HG03066 (cell line): ENCODE data around the gene RNPEPL1.

Experiments used
- ATAC-seq: cut with Tn5 transposase; IDR thresholded peaks from one replicate; pipeline ENCODE4 v1.9.1; 2021; ENCODE audit warnings: low read depth; ENCODE audit not compliant: unreplicated experiment

RNPEPL1 gene

GRCh38 chr2:240563951-240564560 lies 4.2 kb upstream of the RNPEPL1 start:
- no peak for ATAC-seq

GRCh38 chr2:240564561-240565332 lies 3.5 kb upstream of the RNPEPL1 start:
- no peak for ATAC-seq

- peak; percentile 35 for ATAC-seq
Measured at GRCh38 chr2:240565333-240566202, 2.7 kb upstream of the RNPEPL1 start.

GRCh38 chr2:240566203-240567136 lies 1.8 kb upstream of the RNPEPL1 start:
- ATAC-seq: peak; percentile 44

GRCh38 chr2:240567137-240567871 lies 980 bp upstream of the RNPEPL1 start:
- ATAC-seq: no peak

GRCh38 chr2:240568678-240569522 lies 616 bp downstream of the RNPEPL1 start:
- ATAC-seq: no peak

GRCh38 chr2:240569523-240569997 lies 1.3 kb downstream of the RNPEPL1 start:
- no peak for ATAC-seq

DNA sequence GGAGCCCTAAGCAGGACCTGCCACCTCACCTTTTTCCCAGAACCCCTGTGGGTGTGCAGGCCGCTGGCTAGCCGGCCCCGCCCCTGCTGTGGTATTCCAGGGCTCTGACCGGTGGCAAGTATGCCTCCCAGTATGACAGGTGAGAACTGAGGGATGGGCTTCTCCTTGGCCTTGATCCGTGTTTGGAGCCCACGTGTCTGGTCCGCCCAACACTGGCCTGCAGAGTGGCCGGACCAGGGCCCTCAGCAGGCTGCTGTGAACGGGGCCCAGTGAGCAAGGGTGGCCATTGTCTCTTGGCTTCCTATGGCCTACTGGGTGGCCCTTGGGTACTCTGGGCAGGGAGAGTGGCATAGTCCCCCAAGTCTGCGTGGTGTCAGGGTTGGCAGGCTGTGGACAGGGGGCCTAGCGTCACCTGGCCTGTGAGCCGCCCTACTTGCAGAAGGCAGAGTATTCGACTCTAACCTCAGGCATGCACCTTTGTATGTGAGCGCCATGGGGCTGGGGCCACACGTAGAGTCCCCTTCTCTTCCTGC lies 1.8 kb downstream of the RNPEPL1 start:
- no peak for ATAC-seq

GRCh38 chr2:240570531-240571313 lies 2.4 kb downstream of the RNPEPL1 start:
- ATAC-seq: no peak

GRCh38 chr2:240571314-240571973 lies 3.2 kb downstream of the RNPEPL1 start:
- ATAC-seq: no peak

DNA sequence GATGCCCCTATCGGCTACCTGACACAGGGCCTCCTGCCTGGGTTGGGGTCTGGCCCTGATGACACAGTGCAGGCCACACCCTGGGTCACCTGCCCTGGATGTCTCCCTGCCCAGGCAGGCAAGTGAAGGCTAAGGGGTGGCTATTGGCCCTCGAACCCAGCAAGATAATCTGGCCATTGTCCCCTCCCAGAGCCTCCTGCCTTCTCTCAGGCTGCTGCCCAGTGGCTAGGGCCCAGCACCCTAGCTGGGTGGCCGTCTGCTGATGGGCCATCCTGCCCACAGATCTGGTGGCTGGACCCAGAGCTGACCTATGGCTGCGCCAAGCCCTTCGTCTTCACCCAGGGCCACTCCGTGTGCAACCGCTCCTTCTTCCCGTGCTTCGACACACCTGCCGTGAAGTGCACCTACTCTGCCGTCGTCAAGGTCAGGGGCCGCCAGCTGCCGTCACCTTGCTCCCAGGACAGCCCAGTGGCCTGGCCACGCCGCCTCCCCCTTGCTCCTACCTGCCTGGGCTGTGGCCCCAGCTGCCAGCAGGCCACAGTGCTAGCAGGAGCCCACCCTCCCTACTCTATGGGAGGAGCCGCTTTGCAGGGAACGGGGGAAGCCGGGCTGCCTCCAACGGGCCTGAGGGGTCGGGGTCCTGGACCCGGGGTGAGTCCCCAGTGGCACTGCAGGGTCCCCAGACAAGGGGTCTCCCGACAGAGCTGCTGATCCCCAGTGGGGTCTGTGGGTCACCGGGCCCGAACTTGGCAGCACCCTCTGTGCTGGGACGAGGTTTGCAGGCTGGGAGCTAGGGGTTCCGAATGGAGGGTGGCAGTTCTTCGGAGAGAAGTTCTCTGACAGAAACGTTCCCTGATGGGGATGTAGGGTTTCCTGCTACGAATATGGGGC lies 4.1 kb downstream of the RNPEPL1 start:
- no peak for ATAC-seq

- no peak for ATAC-seq
Measured at GRCh38 chr2:240573071-240573515, 4.8 kb downstream of the RNPEPL1 start.

GRCh38 chr2:240573516-240574385 lies 5.5 kb downstream of the RNPEPL1 start:
- no peak for ATAC-seq

GRCh38 chr2:240574386-240575100 lies 6.3 kb downstream of the RNPEPL1 start:
- ATAC-seq: no peak
